ENCODE results near the gene ARHGAP20. TPM values are rescaled to one million over a fixed set of nuclear protein-coding genes. Genes with fewer than 3 reads are reported as not detected.

The ARHGAP20 gene
- total RNA-seq, 1 donor: 2.2 TPM

DNA sequence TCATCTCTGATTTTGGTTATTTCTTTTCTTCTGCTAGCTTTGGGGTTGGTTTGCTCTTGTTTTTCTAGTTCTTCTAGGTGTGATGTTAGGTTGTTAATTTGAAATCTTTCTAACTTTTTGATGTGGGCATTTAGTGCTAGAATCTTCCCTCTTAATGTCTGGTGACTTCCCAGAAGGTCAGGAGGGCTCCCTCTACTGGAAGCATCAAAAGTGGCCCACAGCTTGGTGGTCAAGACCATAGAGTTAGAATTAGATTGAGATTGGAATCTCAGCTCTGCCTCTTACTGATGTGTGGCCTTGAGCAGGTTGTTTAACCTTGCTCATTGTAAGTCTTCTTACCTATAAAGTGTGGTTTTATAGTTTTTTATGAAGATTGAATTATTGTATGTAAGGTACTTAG lies 183.2 kb downstream of the ARHGAP20 start:
- H4K20me1 ChIP-seq (ENCODE audit: insufficient read depth, low read length): no peaks in the 10 kb centered on the region
- no peak overlapping the region for H3K4me2 ChIP-seq (ENCODE audit: insufficient read depth, low read length)
- peaks cover 3% of the 10 kb centered on the region for H3K9me3 ChIP-seq (ENCODE audit: low read depth, low read length)
- H2AFZ ChIP-seq (ENCODE audit: low read length): no peak overlapping the region
- H3K4me3 ChIP-seq (ENCODE audit: insufficient read depth, low read length): no peak overlapping the region
- H3K36me3 ChIP-seq (ENCODE audit: insufficient read depth, low read length): no peaks in the 10 kb centered on the region
- TF ChIP-seq, protein P1, sequence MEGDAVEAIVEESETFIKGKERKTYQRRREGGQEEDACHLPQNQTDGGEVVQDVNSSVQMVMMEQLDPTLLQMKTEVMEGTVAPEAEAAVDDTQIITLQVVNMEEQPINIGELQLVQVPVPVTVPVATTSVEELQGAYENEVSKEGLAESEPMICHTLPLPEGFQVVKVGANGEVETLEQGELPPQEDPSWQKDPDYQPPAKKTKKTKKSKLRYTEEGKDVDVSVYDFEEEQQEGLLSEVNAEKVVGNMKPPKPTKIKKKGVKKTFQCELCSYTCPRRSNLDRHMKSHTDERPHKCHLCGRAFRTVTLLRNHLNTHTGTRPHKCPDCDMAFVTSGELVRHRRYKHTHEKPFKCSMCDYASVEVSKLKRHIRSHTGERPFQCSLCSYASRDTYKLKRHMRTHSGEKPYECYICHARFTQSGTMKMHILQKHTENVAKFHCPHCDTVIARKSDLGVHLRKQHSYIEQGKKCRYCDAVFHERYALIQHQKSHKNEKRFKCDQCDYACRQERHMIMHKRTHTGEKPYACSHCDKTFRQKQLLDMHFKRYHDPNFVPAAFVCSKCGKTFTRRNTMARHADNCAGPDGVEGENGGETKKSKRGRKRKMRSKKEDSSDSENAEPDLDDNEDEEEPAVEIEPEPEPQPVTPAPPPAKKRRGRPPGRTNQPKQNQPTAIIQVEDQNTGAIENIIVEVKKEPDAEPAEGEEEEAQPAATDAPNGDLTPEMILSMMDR (IDR thresholded peaks at IDR 0.05; ENCODE audit: extremely low read depth, low read depth, low read length): peak; percentile 51
- H3K4me1 ChIP-seq (ENCODE audit: insufficient read depth, low read length): peaks cover 14% of the 10 kb centered on the region
- H3K79me2 ChIP-seq (ENCODE audit: insufficient read depth, low read length): no peaks in the 10 kb centered on the region
- no peak for DNase-seq (ENCODE audit: insufficient read length, low spot score, missing footprints)
- H3K27ac ChIP-seq (ENCODE audit: low read depth, low read length): no peak overlapping the region
- no peaks in the 10 kb centered on the region for H3K27me3 ChIP-seq (ENCODE audit: insufficient read depth, low read length)

DNA sequence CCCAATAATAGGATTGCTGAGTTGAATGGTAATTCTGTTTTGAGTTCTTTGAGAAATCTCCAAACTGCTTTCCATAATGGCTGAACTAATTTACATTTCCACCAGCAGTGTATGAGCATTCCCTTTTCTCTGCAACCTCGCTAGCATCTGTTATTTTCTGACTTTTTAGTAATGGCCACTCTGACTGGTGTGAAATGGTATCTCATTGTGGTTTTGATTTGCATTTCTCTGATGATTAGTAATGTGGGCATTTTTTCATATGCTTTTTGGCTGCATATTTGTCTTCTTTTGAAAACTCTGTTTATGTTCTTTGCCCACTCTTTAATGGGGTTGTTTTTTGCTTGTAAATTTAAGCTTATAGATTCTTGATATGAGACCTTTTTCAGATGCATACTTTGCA lies 185.1 kb downstream of the ARHGAP20 start:
- no peak overlapping the region for H2AFZ ChIP-seq (ENCODE audit: low read length)
- peaks cover 3% of the 10 kb centered on the region for H3K9me3 ChIP-seq (ENCODE audit: low read depth, low read length)

More for the DNA sequence above, 185.1 kb downstream of the ARHGAP20 start:
- no peak overlapping the region for H3K27ac ChIP-seq (ENCODE audit: low read depth, low read length)
- no peak for DNase-seq (ENCODE audit: insufficient read length, low spot score, missing footprints)
- H3K36me3 ChIP-seq (ENCODE audit: insufficient read depth, low read length): no peaks in the 10 kb centered on the region
- H3K79me2 ChIP-seq (ENCODE audit: insufficient read depth, low read length): no peaks in the 10 kb centered on the region
- H4K20me1 ChIP-seq (ENCODE audit: insufficient read depth, low read length): no peaks in the 10 kb centered on the region
- H3K4me2 ChIP-seq (ENCODE audit: insufficient read depth, low read length): no peak overlapping the region
- H3K4me3 ChIP-seq (ENCODE audit: insufficient read depth, low read length): no peak overlapping the region
- no peaks in the 10 kb centered on the region for H3K27me3 ChIP-seq (ENCODE audit: insufficient read depth, low read length)
- TF ChIP-seq, protein P1 (IDR thresholded peaks at IDR 0.05; ENCODE audit: extremely low read depth, low read depth, low read length): no peak
- peaks cover 16% of the 10 kb centered on the region for H3K4me1 ChIP-seq (ENCODE audit: insufficient read depth, low read length)

Data from osteoblast (primary cell).